Astrocyte (in vitro differentiated cells and primary cell): ENCODE data around the gene PLEKHM3. TPM values are rescaled to one million over a fixed set of nuclear protein-coding genes. Genes with fewer than 3 reads are reported as not detected.
"Not testable (repeated sequence)": the region's sequence is repeated elsewhere in the genome, so short reads cannot be mapped to it uniquely, and the experiment has no call there.

Experiments used
- DNase-seq: peaks from one replicate; pipeline ENCODE4 v3.0.0-alpha.2; 2010; ENCODE audit warnings: low read depth
- FAIRE-seq: peaks from 2 replicates; lab custom pipeline; 2011; peaks lifted over from hg19 to GRCh38; lab: Jason Lieb, UNC
- H2AFZ ChIP-seq: 2 replicates; pipeline ENCODE4 v1.6.0; 2012; ENCODE audit warnings: low read depth, low read length, inconsistent platforms
- H3K27ac ChIP-seq: 2 replicates; pipeline ENCODE4 v1.5.1; 2011; ENCODE audit warnings: low read depth, low read length, inconsistent platforms
- H3K27me3 ChIP-seq: 2 replicates; pipeline ENCODE4 v1.6.0; 2011; ENCODE audit warnings: low read length, inconsistent platforms; ENCODE audit not compliant: insufficient read depth
- H3K36me3 ChIP-seq: 2 replicates; pipeline ENCODE4 v1.5.1; 2011; ENCODE audit warnings: low read length, inconsistent platforms; ENCODE audit not compliant: insufficient read depth
- H3K4me1 ChIP-seq: 2 replicates; pipeline ENCODE4 v1.5.1; 2011; ENCODE audit warnings: low read length, inconsistent platforms; ENCODE audit not compliant: insufficient read depth
- H3K4me2 ChIP-seq: 2 replicates; pipeline ENCODE4 v1.6.0; 2012; ENCODE audit warnings: low read length, inconsistent platforms
- H3K4me3 ChIP-seq: 2 replicates; pipeline ENCODE4 v1.5.1; 2011; ENCODE audit warnings: low read depth, mild to moderate bottlenecking, low read length, inconsistent platforms; ENCODE audit not compliant: insufficient read depth
- H3K79me2 ChIP-seq: 2 replicates; pipeline ENCODE4 v1.6.0; 2012; ENCODE audit warnings: mild to moderate bottlenecking, low read length, inconsistent platforms; ENCODE audit not compliant: insufficient read depth
- H3K9ac ChIP-seq: 2 replicates; pipeline ENCODE4 v1.6.0; 2012; ENCODE audit warnings: mild to moderate bottlenecking, low read length, inconsistent platforms
- H3K9me3 ChIP-seq: 2 replicates; pipeline ENCODE4 v1.5.1; 2012; ENCODE audit warnings: low read depth, mild to moderate bottlenecking, low read length, inconsistent platforms; ENCODE audit not compliant: insufficient read depth
- H4K20me1 ChIP-seq: 2 replicates; pipeline ENCODE4 v1.6.0; 2012; ENCODE audit warnings: low read length, inconsistent platforms; ENCODE audit not compliant: insufficient read depth
- H3K27ac Mint-ChIP-seq: one replicate; pipeline ENCODE4 v1.8.0; 2021; ENCODE audit warnings: mild to moderate bottlenecking, mixed read lengths; ENCODE audit not compliant: unreplicated experiment
- H3K27me3 Mint-ChIP-seq: one replicate; pipeline ENCODE4 v1.8.0; 2021; ENCODE audit warnings: low read depth, mixed read lengths; ENCODE audit not compliant: unreplicated experiment
- H3K36me3 Mint-ChIP-seq: one replicate; pipeline ENCODE4 v1.8.0; 2021; ENCODE audit warnings: low read depth, mixed read lengths; ENCODE audit not compliant: unreplicated experiment
- H3K4me1 Mint-ChIP-seq: one replicate; pipeline ENCODE4 v1.8.0; 2021; ENCODE audit warnings: low read depth, mixed read lengths; ENCODE audit not compliant: unreplicated experiment
- H3K4me3 Mint-ChIP-seq: one replicate; pipeline ENCODE4 v1.8.0; 2021; ENCODE audit warnings: mild to moderate bottlenecking, moderate library complexity, mixed read lengths; ENCODE audit not compliant: unreplicated experiment
- H3K9me3 Mint-ChIP-seq: one replicate; pipeline ENCODE4 v1.8.0; 2021; ENCODE audit warnings: mild to moderate bottlenecking, mixed read lengths; ENCODE audit not compliant: unreplicated experiment
- EZH2 ChIP-seq: IDR thresholded peaks from 2 replicates; pipeline ENCODE4 v1.6.1; 2012; ENCODE audit warnings: mild to moderate bottlenecking, low read length, inconsistent platforms; ENCODE audit not compliant: insufficient read depth
- total RNA-seq: library from RNA; stranded (reverse); gene quantifications from 2 replicates; pipeline ENCODE4 v1.2.1, GENCODE V29; 2021
- TF ChIP-seq, protein P1 (sequence below): IDR thresholded peaks from 2 replicates; pipeline ENCODE4 v1.5.1; 2011; ENCODE audit warnings: low read depth, mild to moderate bottlenecking, inconsistent platforms, low read length, moderate library complexity; ENCODE audit not compliant: insufficient read depth

The PLEKHM3 gene
- total RNA-seq, 1 donor from 2014 or later = 9.1 TPM

DNA sequence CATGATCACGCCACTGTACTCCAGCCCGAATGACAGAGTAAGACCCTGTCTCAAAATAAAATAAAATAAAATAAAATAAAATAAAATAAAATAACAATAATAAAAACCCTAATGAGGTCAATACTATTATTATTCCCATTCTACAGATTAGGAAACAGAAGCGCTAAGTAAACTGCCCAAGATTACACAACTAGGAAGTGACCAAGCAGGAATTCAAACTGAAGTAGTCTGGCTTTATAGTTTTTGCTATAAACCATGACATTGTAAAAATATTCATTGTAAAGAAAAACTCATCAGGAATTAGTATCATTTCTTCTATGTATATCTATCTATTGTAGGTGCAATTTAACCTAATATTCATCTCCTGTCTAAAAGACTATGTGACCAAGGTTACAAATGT is 1.2 kb downstream of the PLEKHM3 start:
- FAIRE-seq = no peak
- no peaks in the 10 kb centered on the region for H3K9me3 ChIP-seq
- no peak for DNase-seq
- H4K20me1 ChIP-seq = no peaks in the 10 kb centered on the region
- TF ChIP-seq, protein P1, sequence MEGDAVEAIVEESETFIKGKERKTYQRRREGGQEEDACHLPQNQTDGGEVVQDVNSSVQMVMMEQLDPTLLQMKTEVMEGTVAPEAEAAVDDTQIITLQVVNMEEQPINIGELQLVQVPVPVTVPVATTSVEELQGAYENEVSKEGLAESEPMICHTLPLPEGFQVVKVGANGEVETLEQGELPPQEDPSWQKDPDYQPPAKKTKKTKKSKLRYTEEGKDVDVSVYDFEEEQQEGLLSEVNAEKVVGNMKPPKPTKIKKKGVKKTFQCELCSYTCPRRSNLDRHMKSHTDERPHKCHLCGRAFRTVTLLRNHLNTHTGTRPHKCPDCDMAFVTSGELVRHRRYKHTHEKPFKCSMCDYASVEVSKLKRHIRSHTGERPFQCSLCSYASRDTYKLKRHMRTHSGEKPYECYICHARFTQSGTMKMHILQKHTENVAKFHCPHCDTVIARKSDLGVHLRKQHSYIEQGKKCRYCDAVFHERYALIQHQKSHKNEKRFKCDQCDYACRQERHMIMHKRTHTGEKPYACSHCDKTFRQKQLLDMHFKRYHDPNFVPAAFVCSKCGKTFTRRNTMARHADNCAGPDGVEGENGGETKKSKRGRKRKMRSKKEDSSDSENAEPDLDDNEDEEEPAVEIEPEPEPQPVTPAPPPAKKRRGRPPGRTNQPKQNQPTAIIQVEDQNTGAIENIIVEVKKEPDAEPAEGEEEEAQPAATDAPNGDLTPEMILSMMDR = no peak
- no peak for TF ChIP-seq EZH2
- H3K9ac ChIP-seq = no peak overlapping the region
- Mint-ChIP-seq H3K27me3 (no peaks in the 10 kb centered on the region), H3K36me3 (no peaks in the 10 kb centered on the region), H3K9me3 (no peaks in the 10 kb centered on the region), H3K4me1 (no peaks in the 10 kb centered on the region), H3K4me3 (no peak overlapping the region), H3K27ac (no peak overlapping the region)
- H3K4me3 ChIP-seq = no peak overlapping the region
- H3K4me1 ChIP-seq = peaks cover 5% of the 10 kb centered on the region
- H3K27me3 ChIP-seq = no peaks in the 10 kb centered on the region
- H3K79me2 ChIP-seq = peaks cover 14% of the 10 kb centered on the region
- no peak overlapping the region for H3K4me2 ChIP-seq
- no peaks in the 10 kb centered on the region for H3K36me3 ChIP-seq
- no peak overlapping the region for H2AFZ ChIP-seq
- H3K27ac ChIP-seq = no peak overlapping the region

DNA sequence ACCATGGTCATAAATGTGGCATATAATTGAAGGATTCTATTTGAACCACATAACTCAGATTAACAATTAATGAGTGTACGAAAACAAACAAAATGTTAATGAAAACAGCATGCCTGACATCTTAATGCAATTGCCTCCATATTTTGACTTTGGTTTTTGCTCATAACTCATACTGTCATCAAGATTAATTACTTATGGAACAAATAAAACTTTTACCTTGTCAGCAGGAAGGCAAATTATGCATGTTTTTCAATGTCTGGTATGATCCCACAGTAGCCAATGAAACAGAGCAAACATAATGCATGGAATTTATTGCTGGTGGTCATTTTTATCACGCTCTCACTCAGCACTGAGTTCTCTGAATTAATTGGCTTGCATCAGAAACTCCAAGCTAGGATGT is 5.1 kb downstream of the PLEKHM3 start:
- TF ChIP-seq EZH2 = no peak
- TF ChIP-seq, protein P1 = no peak
- H3K9me3 Mint-ChIP-seq = no peaks in the 10 kb centered on the region
- no peak for FAIRE-seq

DNA sequence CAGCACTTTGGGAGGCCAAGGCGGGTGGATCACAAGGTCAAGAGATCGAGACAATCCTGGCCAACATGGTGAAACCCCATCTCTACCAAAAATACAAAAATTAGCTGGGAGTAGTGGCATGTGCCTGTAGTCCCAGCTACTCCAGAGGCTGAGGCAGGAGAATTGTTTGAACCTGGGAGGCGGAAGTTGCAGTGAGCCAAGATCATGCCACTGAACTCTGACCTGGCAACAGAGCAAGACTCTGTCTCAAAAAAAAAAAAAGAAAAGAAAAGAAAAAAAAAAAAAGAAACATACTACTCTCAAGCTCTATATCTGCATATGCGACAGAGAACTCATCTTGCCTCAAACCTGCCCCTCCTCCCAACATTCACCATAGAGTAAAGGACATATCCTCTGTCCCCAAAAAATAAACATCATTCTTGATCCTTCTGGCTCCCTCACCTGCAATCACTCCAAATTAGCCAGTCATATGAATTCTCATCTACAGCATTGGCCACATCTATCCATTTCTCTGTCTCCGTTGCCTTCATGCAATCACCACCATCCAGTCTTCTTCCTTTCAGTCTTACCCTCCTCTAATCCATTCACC is 7.1 kb downstream of the PLEKHM3 start:
- not testable (repeated sequence) for H3K9ac ChIP-seq

More for the DNA sequence above, 5.1 kb downstream of the PLEKHM3 start:
- H3K79me2 ChIP-seq = peaks cover 14% of the 10 kb centered on the region
- no peaks in the 10 kb centered on the region for H3K9me3 ChIP-seq
- DNase-seq = no peak
- no peak overlapping the region for H2AFZ ChIP-seq
- H3K27me3 ChIP-seq = no peaks in the 10 kb centered on the region
- Mint-ChIP-seq H3K27ac (no peak overlapping the region), H3K4me1 (peaks cover 2% of the 10 kb centered on the region), H3K27me3 (no peaks in the 10 kb centered on the region), H3K36me3 (peaks cover 2% of the 10 kb centered on the region), H3K4me3 (no peak overlapping the region)
- no peak overlapping the region for H3K4me3 ChIP-seq
- H3K4me1 ChIP-seq = no peaks in the 10 kb centered on the region
- H3K27ac ChIP-seq = no peak overlapping the region
- H3K4me2 ChIP-seq = no peak overlapping the region
- H4K20me1 ChIP-seq = no peaks in the 10 kb centered on the region
- H3K36me3 ChIP-seq = no peaks in the 10 kb centered on the region
- no peak overlapping the region for H3K9ac ChIP-seq

More for the DNA sequence above, 7.1 kb downstream of the PLEKHM3 start:
- H3K27ac ChIP-seq, H3K27me3 Mint-ChIP-seq, H3K36me3 ChIP-seq, FAIRE-seq, H3K9me3 ChIP-seq, H3K4me3 ChIP-seq, H3K4me1 Mint-ChIP-seq, H3K4me3 Mint-ChIP-seq, H3K9me3 Mint-ChIP-seq, H2AFZ ChIP-seq, H4K20me1 ChIP-seq, H3K79me2 ChIP-seq, H3K27ac Mint-ChIP-seq, DNase-seq, H3K4me1 ChIP-seq, H3K4me2 ChIP-seq, H3K27me3 ChIP-seq, H3K36me3 Mint-ChIP-seq: not testable (repeated sequence)
